Stomach (tissue), 9 donors: ENCODE data around the gene MMAA. TPM values are rescaled to one million over a fixed set of nuclear protein-coding genes. Genes with fewer than 3 reads are reported as not detected.
"Not testable (repeated sequence)": the region's sequence is repeated elsewhere in the genome, so short reads cannot be mapped to it uniquely, and the experiment has no call there.

ENCODE experiments used
- DNase-seq, 2 donors: peaks; one replicate each; pipeline versions ENCODE4 v3.0.0 to v3.0.0-alpha.2; 2013 to 2019
- H3K27ac ChIP-seq, 5 donors: fragments of 200-600 bp in 4 of 5; sonication (generic) in 4 of 5; one replicate each; pipeline ENCODE4 v1.5.1; 2013 to 2019; ENCODE audit warnings: mild to moderate bottlenecking in 1 of 5, moderate library complexity in 1 of 5
- H3K27me3 ChIP-seq, 3 donors: fragments of 200-600 bp; sonication (generic); one replicate each; pipeline ENCODE4 v1.5.1; 2017 to 2019; ENCODE audit warnings: mixed run types in 1 of 3
- H3K36me3 ChIP-seq, 4 donors: fragments of 200-600 bp; sonication (generic); 1 replicate in 3 of 4; 2 replicates in 1 of 4; pipeline ENCODE4 v1.5.1; 2016 to 2019
- H3K4me1 ChIP-seq, 4 donors: fragments of 200-600 bp; sonication (generic); one replicate each; pipeline ENCODE4 v1.5.1; 2016 to 2019
- H3K4me3 ChIP-seq, 4 donors: fragments of 200-600 bp; sonication (generic) in 3 of 4; one replicate each; pipeline ENCODE4 v1.5.1; 2016 to 2019; ENCODE audit warnings: mild to moderate bottlenecking in 1 of 4
- H3K9me3 ChIP-seq, 4 donors: fragments of 200-600 bp; sonication (generic); one replicate each; pipeline ENCODE4 v1.5.1; 2016 to 2019
- EP300 ChIP-seq: sonication (generic); formaldehyde crosslinking; IDR thresholded peaks from one replicate; pipeline ENCODE4 v1.6.1; 2017; ENCODE audit warnings: antibody characterized with exemption
- POLR2A ChIP-seq, 4 donors: fragments of 450-650 bp; IDR thresholded peaks; one replicate each; pipeline ENCODE4 v1.6.1; 2016; ENCODE audit warnings: antibody characterized with exemption in 4 of 4, control low read depth in 2 of 4, mild to moderate bottlenecking in 1 of 4, moderate library complexity in 1 of 4
- POLR2AphosphoS5 ChIP-seq, 3 donors: sonication (generic); formaldehyde crosslinking; IDR thresholded peaks; one replicate each; pipeline ENCODE4 v1.6.1; 2016; ENCODE audit warnings: antibody characterized with exemption in 3 of 3
- WGBS, 5 donors: extraction: QIAGEN DNeasy Blood & Tissue Kit in 3 of 5; methylation state at CpG; one replicate each; pipeline versions ENCODE4 v1.1.5 to v1.1.7; 2013 to 2018; 5-methylcytosine and 5-hydroxymethylcytosine counted together
- intact Hi-C: fragments of 100-400 bp; cut with DNase I; formaldehyde crosslinking; loops from one replicate; pipeline ENCODE4 v1.15.1; 2023; ENCODE audit warnings: low total_unique reads
- polyA plus RNA-seq, 3 donors: library from polyadenylated mRNA; stranded (reverse); fragments of 200-250 nt; gene quantifications; one replicate each; pipeline ENCODE4 v1.2.3, GENCODE V29; 2013
- total RNA-seq, 5 donors: library from RNA; depleted of rRNA; stranded (reverse); fragments of >200 nt; gene quantifications; one replicate each; pipeline versions ENCODE4 v1.1.0 to v1.2.3, GENCODE V29; 2014 to 2016
- TF ChIP-seq, protein P1 (sequence below), 7 experiments: fragments of 450-650 bp in 4 of 7; fragments of 200-600 bp in 3 of 7; sonication (generic) in 3 of 7; IDR thresholded peaks; one replicate each; pipeline ENCODE4 v1.5.1; 2016 to 2019; ENCODE audit warnings: antibody characterized with exemption in 7 of 7, control low read depth in 2 of 7, mild to moderate bottlenecking in 1 of 7
- donor health status: healthy with polysubstance abuse.
- donor health status: Bipolar disorder and iron deficiency.
- donor health status: healthy.

MMAA gene
- total and polyA plus RNA-seq, 8 donors = 0.29 to 13.2 (median 6.2) TPM

GRCh38 chr4:145618210-145618931 is 814 bp upstream of the MMAA start:
- H3K4me1 ChIP-seq = peaks cover 3 to 49% (median 23%) of the 10 kb centered on the region in 4 donors
- intact Hi-C loops = no loop called here
- 1 to 3% (median 2%) methylated on average over 19 of the region's 19 CpGs for WGBS, 5 donors
- peak overlapping the region; percentile 72 to 83 (median 76) for H3K4me3 ChIP-seq
- no peaks in the 10 kb centered on the region for H3K27me3 ChIP-seq
- H3K36me3 ChIP-seq = no peaks in the 10 kb centered on the region
- H3K9me3 ChIP-seq = no peaks in the 10 kb centered on the region
- H3K27ac ChIP-seq = peak overlapping the region; percentile 82 to 97 (median 96)
- TF ChIP-seq POLR2A (IDR thresholded peaks at IDR 0.05) (no peak), EP300 (no peak), POLR2AphosphoS5 (IDR thresholded peaks at IDR 0.05) (no peak)
- TF ChIP-seq, protein P1, sequence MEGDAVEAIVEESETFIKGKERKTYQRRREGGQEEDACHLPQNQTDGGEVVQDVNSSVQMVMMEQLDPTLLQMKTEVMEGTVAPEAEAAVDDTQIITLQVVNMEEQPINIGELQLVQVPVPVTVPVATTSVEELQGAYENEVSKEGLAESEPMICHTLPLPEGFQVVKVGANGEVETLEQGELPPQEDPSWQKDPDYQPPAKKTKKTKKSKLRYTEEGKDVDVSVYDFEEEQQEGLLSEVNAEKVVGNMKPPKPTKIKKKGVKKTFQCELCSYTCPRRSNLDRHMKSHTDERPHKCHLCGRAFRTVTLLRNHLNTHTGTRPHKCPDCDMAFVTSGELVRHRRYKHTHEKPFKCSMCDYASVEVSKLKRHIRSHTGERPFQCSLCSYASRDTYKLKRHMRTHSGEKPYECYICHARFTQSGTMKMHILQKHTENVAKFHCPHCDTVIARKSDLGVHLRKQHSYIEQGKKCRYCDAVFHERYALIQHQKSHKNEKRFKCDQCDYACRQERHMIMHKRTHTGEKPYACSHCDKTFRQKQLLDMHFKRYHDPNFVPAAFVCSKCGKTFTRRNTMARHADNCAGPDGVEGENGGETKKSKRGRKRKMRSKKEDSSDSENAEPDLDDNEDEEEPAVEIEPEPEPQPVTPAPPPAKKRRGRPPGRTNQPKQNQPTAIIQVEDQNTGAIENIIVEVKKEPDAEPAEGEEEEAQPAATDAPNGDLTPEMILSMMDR (IDR thresholded peaks at IDR 0.05) = no peak
- DNase-seq = peak in 1 of 2 donors; percentile 45

GRCh38 chr4:145619639-145619996 is 433 bp downstream of the MMAA start:
- WGBS, 5 donors = 0 to 1% (median 0%) methylated on average over 9 of the region's 9 CpGs
- H3K9me3 ChIP-seq = no peaks in the 10 kb centered on the region
- peak overlapping the region; percentile 72 to 83 (median 76) for H3K4me3 ChIP-seq
- no peaks in the 10 kb centered on the region for H3K27me3 ChIP-seq
- H3K4me1 ChIP-seq = peaks cover 3 to 49% (median 29%) of the 10 kb centered on the region in 4 donors
- H3K36me3 ChIP-seq = no peaks in the 10 kb centered on the region
- intact Hi-C loops = no loop called here
- TF ChIP-seq, protein P1 (IDR thresholded peaks at IDR 0.05) = peak in 1 of 7 experiments; percentile 6
- TF ChIP-seq POLR2AphosphoS5 (IDR thresholded peaks at IDR 0.05) (peak in 1 of 3 donors; percentile 8), EP300 (no peak)
- DNase-seq = peak; percentile 77 to 91
- H3K27ac ChIP-seq = peak overlapping the region; percentile 82 to 97 (median 96)

DNA sequence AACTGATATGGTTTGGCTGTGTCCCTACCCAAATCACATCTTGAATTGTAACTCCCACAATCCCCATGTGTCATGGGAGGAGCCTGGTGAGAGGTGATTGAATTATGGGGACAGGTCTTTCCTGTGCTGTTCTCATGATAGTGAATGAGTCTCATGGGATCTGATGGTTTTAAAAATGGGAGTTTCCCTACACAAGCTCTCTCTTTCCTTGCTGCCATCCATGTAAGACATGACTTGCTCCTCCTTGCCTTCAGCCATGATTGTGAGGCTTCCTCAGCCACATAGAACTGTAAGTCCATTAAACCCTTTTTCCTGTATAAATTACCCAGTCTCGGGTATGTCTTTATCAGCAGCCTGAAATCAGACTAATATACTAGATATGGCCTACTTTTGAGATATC is 2.9 kb downstream of the MMAA start:
- H3K27ac ChIP-seq, intact Hi-C loops, H3K9me3 ChIP-seq, H3K4me3 ChIP-seq, H3K27me3 ChIP-seq, DNase-seq, H3K36me3 ChIP-seq: not testable (repeated sequence)
- WGBS, 5 donors = 85 to 94% (median 90%) methylated on average over 1 of the region's 1 CpG
- peaks cover 3 to 46% (median 24%) of the 10 kb centered on the region in 4 donors for H3K4me1 ChIP-seq

- H3K4me1 ChIP-seq = peaks cover 3 to 30% (median 16%) of the 10 kb centered on the region in 4 donors
- DNase-seq = no peak
- WGBS, 5 donors = 69 to 89% (median 81%) methylated on average over 1 of the region's 1 CpG
- H3K27ac ChIP-seq = peak overlapping the region in 2 of 5 donors; percentile 45 to 56
- intact Hi-C loops = no loop called here
- H3K9me3 ChIP-seq = no peaks in the 10 kb centered on the region
- no peak for TF ChIP-seq POLR2A (IDR thresholded peaks at IDR 0.05)
- TF ChIP-seq EP300 = no peak
- no peak for TF ChIP-seq POLR2AphosphoS5 (IDR thresholded peaks at IDR 0.05)
- TF ChIP-seq, protein P1 (IDR thresholded peaks at IDR 0.05) = no peak
- no peaks in the 10 kb centered on the region for H3K36me3 ChIP-seq
- H3K4me3 ChIP-seq = no peak overlapping the region
- no peaks in the 10 kb centered on the region for H3K27me3 ChIP-seq
These were observed 4.6 kb downstream of the MMAA start for GRCh38 chr4:145623831-145624230.
